GM13977 (cell line): ENCODE data around the gene GPD2.

Experiments used
- DNase-seq: peaks from one replicate; pipeline ENCODE4 v3.0.0; 2012; ENCODE audit warnings: low spot score
- CTCF ChIP-seq: IDR thresholded peaks from 2 replicates; pipeline ENCODE4 v1.5.1; 2012; ENCODE audit warnings: mild to moderate bottlenecking, control low read depth; ENCODE audit not compliant: insufficient read depth; ENCODE audit errors: extremely low read depth, missing control alignments
- in situ Hi-C: fragments of 300-500 bp; cut with MboI; formaldehyde crosslinking; loops from one replicate; pipeline ENCODE4 v1.12.0; 2022; ENCODE audit warnings: low sequenced_read_pairs, low pct_unique_long_range_greater_than_20kb, mixed read lengths, inconsistent platforms; ENCODE audit not compliant: unreplicated experiment

Gene GPD2

GRCh38 chr2:156563994-156564753 lies 128.0 kb downstream of the GPD2 start:
- no peak for TF ChIP-seq CTCF
- DNase-seq, result no peak
- in situ Hi-C loops, result no loop called here

GRCh38 chr2:156565066-156565710 lies 129.0 kb downstream of the GPD2 start:
- TF ChIP-seq CTCF, result no peak
- in situ Hi-C loops, result no loop called here
- no peak for DNase-seq

GRCh38 chr2:156573710-156574109 lies 137.5 kb downstream of the GPD2 start:
- no peak for TF ChIP-seq CTCF
- peak; percentile 2 for DNase-seq
- in situ Hi-C loops, result no loop called here

GRCh38 chr2:156574112-156574511 lies 137.9 kb downstream of the GPD2 start:
- in situ Hi-C loops, result no loop called here
- no peak for TF ChIP-seq CTCF
- DNase-seq, result no peak

- no peak for DNase-seq
- in situ Hi-C loops, result no loop called here
- TF ChIP-seq CTCF, result no peak
Observed at GRCh38 chr2:156576005-156576404, 139.8 kb downstream of the GPD2 start.

GRCh38 chr2:156580501-156580900 lies 144.3 kb downstream of the GPD2 start:
- in situ Hi-C loops, result loop anchor here (10.0 kb wide), 1 partner anchor 246 kb away; the partner anchor contains the start of gene NR4A2
- TF ChIP-seq CTCF, result no peak
- DNase-seq, result no peak
